NCI-H2196 treated with DMSO at 0.1 percent for 48 hours (cell line): ENCODE results near the gene RETREG3.
"Not testable (repeated sequence)": the region's sequence is repeated elsewhere in the genome, so short reads cannot be mapped to it uniquely, and the experiment has no call there.

ENCODE experiments used
- DNase-seq: peaks from one replicate; lab custom pipeline; 2025; ENCODE audit not compliant: unreplicated experiment; lab: John Stamatoyannopoulos, UW

RETREG3 gene

DNA sequence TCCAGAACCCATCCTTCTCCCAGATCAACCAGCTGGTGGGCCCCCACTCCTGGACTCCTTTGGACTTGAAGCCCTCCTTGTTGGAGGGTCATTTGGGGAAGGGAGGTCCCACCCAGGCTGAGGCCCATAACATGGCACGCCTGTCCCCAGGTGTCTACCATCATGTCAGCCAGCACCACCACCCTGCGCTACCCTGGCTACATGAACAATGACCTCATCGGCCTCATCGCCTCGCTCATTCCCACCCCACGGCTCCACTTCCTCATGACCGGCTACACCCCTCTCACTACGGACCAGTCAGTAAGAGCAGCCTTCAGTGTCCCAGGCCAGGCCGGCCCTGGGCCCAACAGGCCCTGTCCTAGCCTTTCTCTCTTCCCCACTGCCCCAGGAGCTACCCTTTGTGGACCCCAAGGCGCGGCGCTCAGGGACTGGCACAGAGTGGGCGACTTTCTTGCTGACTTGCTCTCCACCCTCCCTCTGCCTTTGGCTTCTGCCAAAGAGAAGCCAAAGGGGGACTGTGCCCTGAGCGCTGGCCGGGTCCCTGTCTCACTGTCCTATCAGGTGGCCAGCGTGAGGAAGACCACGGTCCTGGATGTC lies 4.6 kb upstream of the RETREG3 start:
- DNase-seq = no peak

DNA sequence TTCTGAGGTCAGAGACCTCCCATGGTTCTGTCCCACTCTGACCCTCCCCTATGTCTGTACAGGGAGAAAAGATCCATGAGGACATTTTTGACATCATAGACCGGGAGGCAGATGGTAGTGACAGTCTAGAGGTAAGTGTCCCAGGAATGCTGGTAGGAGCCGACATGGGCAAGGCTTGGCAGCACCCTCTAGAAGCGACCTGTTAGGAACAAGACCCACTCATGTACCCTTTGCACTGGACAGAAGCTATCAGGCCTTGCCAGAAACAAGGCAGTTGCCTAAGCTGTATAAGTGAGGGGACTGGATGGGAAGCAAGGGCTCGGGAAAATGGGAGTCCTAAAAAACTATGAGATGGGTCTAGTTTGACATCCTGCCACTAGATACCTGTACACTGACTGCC lies 2.8 kb upstream of the RETREG3 start:
- no peak for DNase-seq

DNA sequence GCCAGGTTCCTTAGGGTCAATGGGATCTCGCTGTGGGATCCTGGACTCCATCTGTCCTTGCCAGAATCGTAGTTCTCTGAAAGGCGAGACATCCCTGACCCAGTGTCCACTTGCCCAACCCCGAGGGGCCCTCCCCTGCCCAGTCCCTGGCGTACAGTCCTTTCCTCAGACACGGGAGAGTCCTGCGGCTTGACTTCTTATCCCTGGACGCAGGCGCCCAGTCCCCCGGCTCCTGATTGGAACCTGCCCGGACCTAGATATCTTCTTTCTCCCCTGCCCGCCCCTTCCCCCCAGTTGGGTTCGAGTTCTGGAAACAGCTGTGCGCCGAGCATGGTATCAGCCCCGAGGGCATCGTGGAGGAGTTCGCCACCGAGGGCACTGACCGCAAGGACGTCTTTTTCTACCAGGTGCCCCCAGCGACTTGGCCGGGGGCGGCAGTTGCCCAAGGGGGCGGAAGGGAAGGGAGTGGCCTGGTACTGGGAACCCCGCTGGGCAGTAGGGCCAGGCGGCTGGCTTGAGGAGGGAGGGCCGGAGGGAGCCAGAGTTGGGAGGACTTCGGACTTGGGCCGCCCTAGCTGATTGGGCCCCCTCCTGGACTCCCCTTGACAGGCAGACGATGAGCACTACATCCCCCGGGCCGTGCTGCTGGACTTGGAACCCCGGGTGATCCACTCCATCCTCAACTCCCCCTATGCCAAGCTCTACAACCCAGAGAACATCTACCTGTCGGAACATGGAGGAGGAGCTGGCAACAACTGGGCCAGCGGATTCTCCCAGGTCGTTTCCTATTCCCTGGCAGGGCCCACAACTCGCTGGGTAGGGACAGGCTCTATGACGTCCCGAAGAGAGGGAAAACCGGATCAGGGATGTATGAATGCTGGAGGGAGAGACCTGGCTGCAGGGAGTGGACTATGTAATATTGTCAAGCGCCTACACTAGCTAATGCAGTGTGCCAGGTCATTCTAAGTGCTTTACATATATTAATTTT lies 934 bp upstream of the RETREG3 start:
- not testable (repeated sequence) for DNase-seq

- DNase-seq = no peak
Measured at GRCh38 chr17:42608305-42609181, 631 bp downstream of the RETREG3 start.

- DNase-seq = no peak
Measured at GRCh38 chr17:42607769-42608168, 1.4 kb downstream of the RETREG3 start.

DNA sequence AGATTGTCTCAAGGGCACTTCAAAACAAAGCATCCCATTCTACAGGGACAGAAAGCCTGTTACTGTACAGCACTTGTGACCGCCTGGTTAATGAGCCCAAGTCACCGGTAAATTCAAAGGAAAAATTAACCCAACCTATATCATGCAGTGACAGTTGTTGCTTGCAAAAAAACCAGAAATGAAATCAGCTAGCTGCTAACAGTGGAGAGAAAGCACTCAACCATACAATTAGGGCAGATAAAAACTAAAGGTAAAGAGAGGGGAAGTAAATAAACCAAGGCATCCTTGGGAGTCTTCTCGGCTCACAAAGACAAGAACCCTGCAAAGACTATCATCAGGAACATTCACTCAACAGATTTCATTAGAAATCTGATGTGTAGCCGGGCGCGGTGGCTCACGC lies 5.9 kb downstream of the RETREG3 start:
- DNase-seq = no peak

- DNase-seq = peak; percentile 19
Measured at GRCh38 chr17:42598905-42599304, 10.3 kb downstream of the RETREG3 start.

DNA sequence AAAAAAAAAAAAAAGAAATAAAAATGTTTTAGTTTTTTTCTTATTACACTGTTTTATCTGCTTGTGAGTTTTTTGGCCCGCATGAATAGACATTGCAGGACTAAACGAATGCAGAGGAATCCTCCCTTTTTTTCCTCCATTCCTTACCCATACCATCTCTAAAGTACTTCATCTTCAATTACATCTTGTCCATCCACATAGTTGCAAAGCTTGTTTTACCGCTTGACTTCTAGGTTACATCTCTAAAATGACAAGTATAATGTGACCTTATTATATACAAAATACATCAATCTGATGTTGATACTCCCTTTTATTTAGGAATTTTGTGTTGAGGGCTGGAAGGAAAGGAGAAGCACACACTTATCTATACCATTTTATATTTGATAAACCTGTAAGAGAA lies 12.8 kb downstream of the RETREG3 start:
- no peak for DNase-seq

DNA sequence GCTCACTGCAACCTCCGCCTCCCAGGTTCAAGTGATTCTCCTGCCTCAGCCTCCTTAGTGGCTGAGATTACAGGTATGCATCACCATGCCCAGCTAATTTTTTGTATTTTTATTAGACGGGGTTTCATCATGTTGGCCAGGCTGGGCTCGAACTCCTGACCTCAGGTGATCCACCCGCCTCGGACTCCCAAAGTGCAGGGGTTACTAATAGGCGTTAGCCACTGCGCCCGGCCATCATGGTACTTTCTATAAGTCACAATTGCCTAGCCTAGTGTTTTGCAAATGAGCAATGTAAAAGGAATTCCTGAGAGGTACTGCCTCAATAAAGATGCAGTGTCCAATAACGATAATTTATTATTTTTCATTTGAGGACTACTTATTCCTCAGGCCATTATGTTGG lies 17.8 kb downstream of the RETREG3 start:
- DNase-seq = no peak

- DNase-seq = no peak
Measured at GRCh38 chr17:42590886-42591285, 18.3 kb downstream of the RETREG3 start.

DNA sequence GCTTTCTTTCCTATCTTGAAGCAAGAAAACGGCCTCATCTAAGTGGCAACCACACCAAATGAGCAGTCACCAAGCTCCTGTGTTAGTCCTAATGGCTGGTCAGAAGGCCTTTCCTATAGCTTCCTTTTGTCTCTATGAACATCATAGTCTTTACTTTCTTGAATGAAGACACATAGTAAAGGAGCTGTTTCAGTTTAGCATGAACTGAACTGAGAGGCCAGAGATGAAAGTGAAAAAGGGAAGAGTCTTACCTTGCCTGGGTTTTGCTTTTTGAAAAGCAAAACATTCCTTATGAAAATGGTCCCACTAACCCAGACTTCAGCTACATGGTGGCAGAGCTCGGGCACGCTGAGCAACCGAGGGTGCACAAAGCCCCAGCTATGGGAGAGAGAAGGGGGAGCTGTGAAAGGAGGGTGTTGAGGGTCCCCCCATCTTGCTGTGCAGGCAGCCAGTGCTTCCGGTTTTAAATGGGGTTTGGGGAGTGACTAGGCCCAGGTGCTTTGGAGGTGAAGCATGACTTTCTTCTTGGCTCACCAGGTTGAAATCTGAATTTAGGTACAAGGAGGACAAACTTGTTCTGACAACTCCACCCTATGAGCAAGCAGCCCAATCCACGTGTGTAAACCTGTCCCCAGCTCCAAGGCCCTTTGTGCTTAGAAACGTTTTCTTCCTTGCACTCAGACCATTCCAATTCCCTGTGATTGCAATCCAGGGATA lies 22.5 kb downstream of the RETREG3 start:
- DNase-seq = no peak

GRCh38 chr17:42585353-42585752 lies 23.8 kb downstream of the RETREG3 start:
- DNase-seq = no peak

GRCh38 chr17:42584880-42585279 lies 24.3 kb downstream of the RETREG3 start:
- no peak for DNase-seq

DNA sequence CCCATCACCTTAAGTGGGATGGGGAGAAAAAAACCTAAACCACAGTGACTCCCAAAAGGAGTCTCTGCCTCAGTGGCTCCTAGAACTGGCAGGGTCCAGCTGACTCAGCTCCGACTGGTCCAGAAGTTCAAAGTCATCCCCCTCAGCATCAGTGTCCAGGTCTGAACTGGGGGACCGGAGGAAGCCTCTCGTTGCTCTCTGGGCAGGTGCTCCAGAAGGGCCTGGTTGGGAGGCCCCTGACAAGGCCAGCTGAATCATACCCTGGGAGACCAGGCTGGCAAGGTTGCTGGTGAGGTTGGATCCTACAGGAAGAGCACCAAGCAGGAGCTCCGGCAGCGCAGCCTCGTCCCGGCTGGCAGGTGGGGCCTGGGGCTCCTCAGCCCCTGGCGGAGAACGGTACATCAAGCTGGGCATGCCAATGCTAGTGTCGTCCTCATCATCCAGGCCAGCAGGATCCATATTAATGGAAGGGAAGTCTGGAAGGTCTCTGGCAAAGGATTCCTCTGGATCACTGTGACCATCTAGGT lies 27.4 kb downstream of the RETREG3 start:
- no peak for DNase-seq

DNA sequence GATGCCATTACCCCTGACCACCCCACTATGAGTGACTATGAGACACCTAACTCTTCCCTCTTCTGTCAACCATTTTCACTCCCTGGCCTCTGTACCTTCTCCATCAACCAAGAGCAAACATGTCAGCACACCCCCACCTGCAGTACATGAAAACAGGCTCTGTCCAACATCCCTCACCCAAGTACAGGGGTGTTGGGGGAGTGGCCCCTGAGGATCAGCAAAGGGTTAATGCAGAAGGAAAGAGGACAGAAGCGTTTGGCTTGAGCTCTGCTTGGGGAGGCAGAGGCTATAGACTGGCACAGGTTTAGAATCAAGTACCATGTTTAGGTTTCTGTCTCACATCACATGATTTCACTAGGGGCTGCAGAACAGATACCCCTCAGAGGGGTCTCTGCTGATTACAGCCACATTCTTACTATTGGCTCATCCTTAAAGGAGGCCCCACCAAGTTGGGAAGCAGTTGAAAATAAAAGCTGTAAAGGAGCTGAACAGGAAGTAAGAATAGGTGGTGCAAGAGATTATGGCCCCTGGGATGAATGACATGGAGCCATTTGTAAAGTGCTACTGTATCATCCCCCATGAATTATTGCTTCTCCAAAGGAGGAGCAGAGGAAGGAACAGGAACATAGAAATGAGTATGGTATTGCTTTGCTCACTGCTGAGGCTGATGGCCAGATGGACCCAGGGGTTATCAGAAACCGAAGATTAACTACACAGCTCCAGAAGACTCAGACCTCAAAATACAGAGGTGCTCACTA lies 29.2 kb downstream of the RETREG3 start:
- DNase-seq = no peak

DNA sequence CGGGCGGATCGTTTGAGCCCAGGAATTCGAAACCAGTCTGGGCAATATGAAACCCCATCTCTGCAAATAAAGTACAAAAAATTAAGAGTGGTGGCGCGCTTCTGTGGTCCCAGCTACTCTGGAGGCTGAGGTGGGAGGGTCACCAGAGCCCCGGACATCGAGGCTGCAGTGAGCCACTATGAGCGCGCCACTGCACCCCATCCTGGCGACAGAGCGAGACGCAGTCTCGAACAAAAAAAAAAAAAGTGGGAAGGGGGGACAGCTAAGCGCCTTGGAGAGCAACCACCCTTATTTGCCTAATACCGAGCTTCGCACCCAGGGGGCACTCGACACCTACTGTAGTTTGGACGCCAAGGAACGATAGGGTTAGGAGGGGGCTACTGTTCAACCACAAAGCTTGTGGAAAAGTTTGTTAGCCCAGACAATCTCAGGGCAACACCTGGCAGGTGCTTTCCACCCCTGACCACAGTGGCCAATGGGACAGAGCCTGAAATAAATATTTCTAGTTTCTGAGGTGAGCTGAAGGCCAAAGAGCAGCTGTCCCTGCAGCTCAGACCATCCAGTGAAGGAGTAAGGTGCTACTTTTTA lies 30.8 kb downstream of the RETREG3 start:
- peak; percentile 34 for DNase-seq

- peak; percentile 68 for DNase-seq
Measured at GRCh38 chr17:42577532-42578281, 31.5 kb downstream of the RETREG3 start, which contains the start of gene PSMC3IP. PSMC3IP (minus strand) TSS chr17:42577729; CDS start chr17:42577686, 43 bp downstream.

- no peak for DNase-seq
Measured at GRCh38 chr17:42577140-42577531, 32.0 kb downstream of the RETREG3 start.

DNA sequence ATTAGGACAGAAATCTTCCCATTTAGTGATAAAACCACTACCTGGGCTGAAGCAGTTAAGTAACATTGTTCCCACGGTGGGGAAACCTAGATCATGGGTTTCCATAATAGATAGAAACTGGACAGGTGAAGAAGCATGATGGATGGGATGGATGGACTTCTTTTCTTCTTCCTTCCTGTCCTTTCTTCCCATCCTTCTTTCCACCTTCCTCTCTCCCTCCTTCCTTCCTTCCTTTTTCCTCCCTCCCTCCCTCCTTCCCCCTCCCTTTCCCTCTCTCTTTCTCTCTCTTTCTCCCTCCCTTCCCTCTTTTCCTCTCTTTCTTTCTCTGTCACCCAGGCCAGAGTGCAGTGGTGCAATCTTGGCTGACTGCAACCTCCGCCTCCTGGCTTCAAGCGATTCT lies 34.7 kb downstream of the RETREG3 start:
- no peak for DNase-seq
